ENCODE results near the gene GLB1L3.
"Not testable (repeated sequence)": the region's sequence is repeated elsewhere in the genome, so short reads cannot be mapped to it uniquely, and the experiment has no call there.

The GLB1L3 gene

GRCh38 chr11:134317103-134317502 lies 40.9 kb downstream of the GLB1L3 start:
- DNase-seq, result no peak

DNA sequence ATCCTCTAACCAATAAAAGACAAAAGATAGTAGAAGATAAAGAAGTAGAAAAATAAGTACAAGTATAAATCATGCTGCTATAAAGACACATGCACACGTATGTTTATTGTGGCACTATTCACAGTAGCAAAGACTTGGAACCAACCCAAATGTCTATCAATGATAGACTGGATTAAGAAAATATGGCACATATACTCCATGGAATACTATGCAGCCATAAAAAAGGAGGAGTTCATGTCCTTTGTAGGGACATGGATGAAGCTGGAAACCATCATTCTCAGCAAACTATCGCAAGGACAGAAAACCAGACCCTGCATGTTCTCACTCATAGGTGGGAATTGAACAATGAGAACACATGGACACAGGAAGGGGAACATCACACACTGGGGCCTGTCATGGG lies 45.2 kb downstream of the GLB1L3 start:
- DNase-seq, result not testable (repeated sequence)

DNA sequence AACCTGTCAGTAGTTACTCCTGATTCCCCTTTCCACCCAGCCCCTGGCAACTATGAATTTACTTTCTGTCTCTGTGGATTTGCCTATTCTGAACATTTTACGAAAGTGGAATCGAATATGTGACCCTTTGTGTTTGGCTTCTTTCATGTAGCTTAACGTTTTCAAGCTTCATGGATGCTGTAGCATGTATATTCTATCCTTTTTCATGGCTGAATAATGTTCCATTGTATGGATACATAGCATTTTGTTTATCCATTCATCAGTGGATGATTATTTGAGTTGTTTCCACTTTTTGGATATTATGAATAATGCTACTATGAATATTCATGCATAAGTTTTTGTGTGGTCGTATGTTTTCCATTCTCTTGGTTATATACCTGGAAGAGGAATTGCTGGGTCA lies 46.4 kb downstream of the GLB1L3 start:
- DNase-seq, result no peak

GRCh38 chr11:134328433-134328832 lies 52.3 kb downstream of the GLB1L3 start:
- no peak for DNase-seq

- no peak for DNase-seq
These were observed 54.6 kb downstream of the GLB1L3 start for GRCh38 chr11:134330611-134331353.

DNA sequence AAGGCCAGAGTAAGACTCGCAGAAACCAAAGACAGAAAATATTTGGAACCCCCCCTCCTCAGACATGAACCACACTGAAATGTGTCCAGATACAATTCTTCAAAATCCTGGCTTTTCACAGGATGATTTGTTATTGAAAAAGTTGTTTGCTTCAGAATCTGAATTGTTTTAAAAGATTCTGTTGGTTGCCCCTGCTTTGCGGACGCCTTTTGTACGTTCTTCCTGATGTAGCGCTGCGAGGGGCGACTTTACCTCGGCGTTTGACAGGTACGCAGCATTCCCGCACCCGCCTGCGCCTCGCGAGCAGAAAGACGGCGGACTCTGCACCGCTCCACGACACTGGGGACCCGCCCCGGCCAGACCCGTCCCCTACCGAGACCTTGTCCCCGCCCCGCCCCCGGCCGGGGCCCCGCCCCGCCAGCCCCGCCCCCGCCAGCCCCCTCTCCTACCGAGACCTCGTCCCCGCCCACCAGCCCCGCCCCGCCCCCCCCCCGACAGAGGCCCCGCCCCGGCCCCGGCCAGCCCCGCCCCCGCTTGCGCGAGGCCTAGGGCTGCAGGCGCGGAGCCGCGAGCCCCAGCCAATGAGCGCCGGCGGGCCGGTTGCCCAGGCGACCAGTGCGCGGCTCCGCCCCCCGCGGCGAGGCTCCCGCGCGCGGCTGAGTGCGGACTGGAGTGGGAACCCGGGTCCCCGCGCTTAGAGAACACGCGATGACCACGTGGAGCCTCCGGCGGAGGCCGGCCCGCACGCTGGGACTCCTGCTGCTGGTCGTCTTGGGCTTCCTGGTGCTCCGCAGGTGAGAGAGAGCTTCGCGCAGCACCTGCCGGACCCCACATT lies 55.4 kb downstream of the GLB1L3 start, which contains the start of gene GLB1L2:
Gene GLB1L2 (plus strand): TSS at position 635 of the 835 bp plus-strand sequence. CDS start 74 bp downstream, at position 709.
- DNase-seq, result no peak

GRCh38 chr11:134332189-134332631 lies 56.0 kb downstream of the GLB1L3 start:
- no peak for DNase-seq

- no peak for DNase-seq
These were observed 56.6 kb downstream of the GLB1L3 start for GRCh38 chr11:134332782-134333181.

DNA sequence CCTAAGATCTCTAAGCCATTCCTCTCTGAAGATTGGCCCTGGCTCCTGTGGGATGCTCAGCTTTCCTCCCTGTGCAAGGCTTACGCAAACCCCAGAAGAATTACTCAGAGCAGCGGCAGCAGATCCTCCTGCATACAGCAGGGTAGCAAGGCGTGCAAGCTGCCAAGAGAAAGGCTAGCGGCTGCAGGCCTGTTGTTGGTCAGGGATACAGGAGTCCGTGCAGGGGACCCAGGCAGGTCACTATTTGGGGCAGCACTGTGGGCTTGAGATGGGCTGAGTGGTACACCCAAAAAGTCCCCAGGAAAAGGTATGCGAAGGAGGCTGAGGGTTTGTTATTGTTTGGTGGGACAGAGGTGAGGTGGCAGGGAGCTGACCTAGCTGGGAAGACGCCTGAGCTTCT lies 57.1 kb downstream of the GLB1L3 start:
- no peak for DNase-seq

DNA sequence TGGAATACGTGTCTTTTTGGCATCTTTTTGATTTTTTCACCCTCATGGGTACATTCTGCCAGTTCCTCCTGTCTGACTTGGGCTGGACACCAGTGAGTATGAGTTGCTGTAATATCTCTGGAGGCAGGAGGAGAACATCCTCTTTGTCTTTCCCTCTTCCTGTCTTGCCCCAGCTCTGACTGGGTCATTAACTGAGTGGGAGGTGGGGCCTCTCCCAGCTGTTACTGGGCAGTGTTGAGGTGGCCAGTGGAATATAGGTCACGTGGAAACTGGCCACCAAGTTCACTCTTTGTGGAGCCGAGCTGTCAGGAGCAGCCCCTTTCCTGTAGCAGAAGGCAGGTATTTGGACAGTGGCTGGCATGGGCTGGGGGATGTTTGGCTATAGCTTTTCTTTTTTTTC lies 57.8 kb downstream of the GLB1L3 start:
- no peak for DNase-seq

GRCh38 chr11:134334796-134335571 lies 58.8 kb downstream of the GLB1L3 start:
- no peak for DNase-seq

- no peak for DNase-seq
These were observed 60.9 kb downstream of the GLB1L3 start for GRCh38 chr11:134337051-134337450.

DNA sequence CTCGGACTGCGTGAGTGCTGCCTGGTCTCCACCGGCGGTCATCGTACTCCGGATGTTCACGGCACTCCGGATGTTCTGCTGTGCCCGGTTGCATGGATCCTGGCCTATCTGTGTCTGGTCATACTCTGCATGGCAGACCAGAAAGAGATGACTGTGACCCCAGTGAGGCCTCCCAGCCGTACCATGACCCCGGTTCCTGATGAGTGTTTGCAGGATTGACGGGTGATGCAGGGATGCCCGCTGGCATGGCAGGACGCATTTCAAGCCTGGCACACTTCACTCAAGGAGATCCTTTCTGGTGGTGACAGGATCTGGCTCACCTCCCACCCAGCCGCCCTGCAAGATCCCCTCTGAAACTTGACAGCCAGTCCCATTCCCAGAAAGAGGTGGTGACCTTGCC lies 61.9 kb downstream of the GLB1L3 start:
- DNase-seq, result no peak

GRCh38 chr11:134338654-134339053 lies 62.5 kb downstream of the GLB1L3 start:
- DNase-seq, result no peak

DNA sequence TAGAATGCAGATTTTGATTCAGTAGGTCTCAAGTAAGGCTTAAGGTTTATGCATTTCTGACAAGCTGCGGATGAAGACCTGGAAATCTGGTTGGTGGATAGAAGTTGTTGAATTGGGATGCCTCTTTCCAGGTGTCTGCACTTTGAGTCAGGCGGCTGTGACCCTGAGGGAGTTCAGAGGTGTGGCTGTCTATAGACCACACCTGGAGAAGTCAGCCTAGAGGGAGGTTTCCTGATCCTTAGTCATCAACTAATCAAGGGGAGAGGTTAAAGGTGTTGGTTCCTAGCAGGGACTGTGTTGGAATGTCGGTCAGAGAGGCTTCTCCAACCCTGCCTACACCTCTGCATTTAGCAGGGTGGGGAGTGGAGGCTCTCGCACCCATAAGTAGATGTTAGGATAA lies 63.6 kb downstream of the GLB1L3 start:
- DNase-seq, result no peak

DNA sequence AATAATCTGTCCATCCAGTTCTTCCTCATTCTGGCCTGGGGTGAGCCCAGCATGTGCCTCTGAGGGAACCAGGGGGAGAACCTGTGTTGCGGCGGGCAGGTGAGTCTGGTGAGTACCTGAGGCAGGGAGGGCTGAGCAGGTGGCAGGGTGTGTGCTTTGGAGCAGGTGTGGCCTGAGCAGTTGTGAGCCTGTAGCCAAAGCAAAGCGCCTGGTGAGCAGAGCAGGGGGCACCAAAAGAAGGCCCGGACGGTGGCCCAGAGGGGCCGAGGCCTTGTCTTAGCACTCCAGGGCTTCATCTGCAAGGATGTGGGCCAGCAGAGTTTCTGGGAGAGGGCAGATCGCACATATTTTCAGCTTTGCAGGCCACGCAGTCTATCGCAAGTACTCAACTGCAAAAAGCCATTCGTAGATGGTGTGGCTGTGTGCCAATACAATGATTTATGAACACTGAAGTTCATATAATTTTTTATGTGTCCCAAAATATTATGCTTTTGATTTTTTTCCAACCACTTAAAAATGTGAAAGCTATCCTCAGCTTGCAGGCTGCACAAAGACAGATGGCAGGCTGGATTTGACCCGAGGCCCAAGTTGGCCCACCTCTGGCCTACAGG lies 64.3 kb downstream of the GLB1L3 start:
- DNase-seq, result no peak

DNA sequence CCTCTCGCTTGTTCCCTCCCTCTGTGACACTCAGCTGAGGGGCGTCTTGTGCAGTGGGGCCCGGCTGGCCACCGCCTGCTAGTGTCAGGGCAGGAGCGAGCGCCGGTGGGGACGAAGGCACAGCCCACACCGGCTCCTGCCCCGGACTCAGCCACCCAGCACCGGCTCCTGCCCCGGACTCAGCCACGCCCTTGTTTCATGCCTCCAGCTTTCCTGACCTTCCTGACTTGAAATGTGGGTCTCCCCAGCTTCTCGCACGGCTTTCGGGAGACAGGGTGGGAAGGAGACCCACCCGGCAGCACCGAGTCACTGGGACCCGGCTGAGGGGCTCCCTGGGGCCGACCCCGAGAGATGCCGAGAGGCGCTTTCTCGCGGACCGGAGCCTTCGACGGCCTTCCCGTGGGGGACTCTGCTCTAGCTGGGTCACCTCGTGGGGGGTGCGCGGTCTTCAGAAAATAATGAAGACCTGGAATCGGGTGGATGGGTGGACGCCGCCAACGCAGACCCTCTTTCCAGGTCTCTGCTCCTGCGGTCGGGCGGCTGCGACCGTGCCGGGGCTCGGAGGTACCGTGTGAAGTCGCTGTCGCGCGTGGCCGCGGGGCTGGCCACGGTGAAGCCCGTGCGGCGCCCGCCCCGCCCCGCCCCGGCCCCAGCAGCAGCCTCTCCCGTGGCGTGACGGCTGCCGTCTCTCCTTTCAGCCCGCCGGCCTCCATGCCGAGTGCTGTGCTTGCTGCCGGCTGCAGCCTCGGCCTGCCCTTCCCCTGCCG lies 65.8 kb downstream of the GLB1L3 start:
- no peak for DNase-seq

GRCh38 chr11:134342572-134343340 lies 66.6 kb downstream of the GLB1L3 start:
- DNase-seq, result no peak

DNA sequence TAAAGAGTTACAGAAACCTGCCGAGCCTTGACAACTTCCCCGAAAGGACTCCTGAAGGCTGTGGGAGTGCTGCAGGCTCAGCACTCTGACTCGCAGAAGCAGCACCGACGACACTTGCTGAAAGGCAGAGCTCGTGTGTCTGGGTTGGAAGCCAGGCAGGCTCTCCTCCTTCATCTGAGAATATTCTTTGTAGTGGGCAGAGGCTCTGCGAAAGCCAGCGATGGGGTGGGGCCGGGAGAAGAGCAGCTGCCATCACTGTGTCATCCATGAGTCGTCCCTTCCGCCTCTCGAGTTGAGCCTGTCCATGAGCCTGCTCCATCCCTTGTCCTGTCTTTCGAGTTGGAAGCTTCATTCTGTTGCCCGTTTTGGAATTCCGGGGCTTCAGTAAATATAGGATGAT lies 67.5 kb downstream of the GLB1L3 start:
- no peak for DNase-seq

DNA sequence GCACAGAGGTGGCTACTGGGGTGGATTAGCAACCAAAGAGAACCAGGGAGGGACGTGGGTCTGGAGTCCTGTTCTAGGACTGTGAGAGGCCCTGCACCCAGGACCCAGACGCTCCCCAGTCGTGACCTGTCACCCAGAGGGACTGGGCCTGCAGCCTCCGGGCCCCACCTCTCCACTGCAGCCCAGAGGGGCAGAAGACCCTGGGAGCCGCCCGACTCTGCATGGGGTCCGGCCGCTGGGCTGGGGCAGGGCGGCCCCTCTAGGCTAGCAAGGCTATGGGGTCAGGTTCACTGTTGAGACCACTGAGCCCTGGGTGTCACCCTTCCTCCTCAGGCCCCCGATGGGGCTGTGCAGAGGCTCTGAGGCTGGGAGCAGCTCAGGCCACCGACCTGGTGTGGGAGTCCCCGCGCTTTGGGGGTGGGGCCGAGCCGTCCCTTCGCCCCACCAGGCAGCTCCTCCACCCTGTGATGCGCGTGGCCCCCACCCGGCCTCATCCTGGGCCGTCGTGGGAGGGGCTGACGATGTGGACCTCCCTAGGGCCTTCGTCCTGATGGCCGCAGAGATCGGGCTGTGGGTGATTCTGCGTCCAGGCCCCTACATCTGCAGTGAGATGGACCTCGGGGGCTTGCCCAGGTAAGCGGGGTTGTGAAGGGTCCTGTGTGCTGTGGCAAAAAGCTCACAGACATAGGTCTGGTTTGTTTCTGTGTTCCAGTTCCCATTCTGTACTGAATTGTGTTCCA lies 68.5 kb downstream of the GLB1L3 start:
- not testable (repeated sequence) for DNase-seq

DNA sequence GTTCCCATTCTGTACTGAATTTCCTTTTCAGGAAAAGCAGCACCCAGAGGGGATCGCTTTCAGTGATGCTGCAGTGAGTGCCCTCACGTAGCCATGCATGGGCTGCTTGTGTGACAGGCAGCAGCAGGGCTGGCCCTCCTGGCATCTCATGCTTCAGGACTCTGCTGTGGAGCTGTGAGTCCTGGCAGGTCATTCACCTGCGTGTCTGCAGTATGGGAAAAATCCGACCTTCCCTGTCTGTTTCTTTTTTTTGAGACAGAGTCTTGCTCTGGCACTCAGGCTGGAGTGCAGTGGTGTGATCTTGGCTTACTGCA lies 69.0 kb downstream of the GLB1L3 start:
- DNase-seq, result no peak
